Erythroblast (primary cell): ENCODE data around the gene ATPAF2.

Source experiments
- GATA1 ChIP-seq: IDR thresholded peaks from 2 replicates; pipeline ENCODE4 v1.6.1; 2011; ENCODE audit warnings: low read depth, mild to moderate bottlenecking, control low read depth, low read length, moderate library complexity
- POLR2A ChIP-seq: IDR thresholded peaks from 2 replicates; pipeline ENCODE4 v1.6.1; 2011; ENCODE audit warnings: mild to moderate bottlenecking, low read length

GRCh38 chr17:17993366-17993765, 45.6 kb downstream of the ATPAF2 start:
- TF ChIP-seq GATA1 (no peak), POLR2A (no peak)
